Amygdala (tissue), 56 donors: Measurements from ENCODE around the gene SH2B3.

Experiments used
- DNase-seq, 56 donors: peaks; one replicate each; lab custom pipeline; 2025; lab: John Stamatoyannopoulos, UW

The SH2B3 gene

GRCh38 chr12:111424793-111425251 is 19.1 kb downstream of the SH2B3 start:
- DNase-seq, result no peak

GRCh38 chr12:111425655-111426054 is 19.9 kb downstream of the SH2B3 start:
- no peak for DNase-seq

- no peak for DNase-seq
Measured at GRCh38 chr12:111426344-111427185, 20.8 kb downstream of the SH2B3 start.

GRCh38 chr12:111427417-111428074 is 21.8 kb downstream of the SH2B3 start:
- no peak for DNase-seq

- DNase-seq, result no peak
Measured at GRCh38 chr12:111428081-111428727, 22.5 kb downstream of the SH2B3 start.

- peak in 13 of 56 donors; percentile 18 to 49 (median 28) for DNase-seq
Measured at GRCh38 chr12:111428728-111429175, 23.0 kb downstream of the SH2B3 start.

GRCh38 chr12:111429828-111430432 is 24.2 kb downstream of the SH2B3 start:
- DNase-seq, result no peak

GRCh38 chr12:111430433-111431353 is 25.0 kb downstream of the SH2B3 start:
- DNase-seq, result peak in 1 of 56 donors; percentile 29

GRCh38 chr12:111431772-111432171 is 26.0 kb downstream of the SH2B3 start:
- DNase-seq, result no peak

GRCh38 chr12:111434049-111434448 is 28.3 kb downstream of the SH2B3 start:
- DNase-seq, result no peak

- DNase-seq, result peak in 2 of 56 donors; percentile 21 to 48
Measured at GRCh38 chr12:111434680-111435338, 29.1 kb downstream of the SH2B3 start.

- DNase-seq, result no peak
Measured at GRCh38 chr12:111435661-111436201, 30.0 kb downstream of the SH2B3 start.

- DNase-seq, result no peak
Measured at GRCh38 chr12:111436266-111436665, 30.5 kb downstream of the SH2B3 start.

GRCh38 chr12:111436811-111437210 is 31.1 kb downstream of the SH2B3 start:
- no peak for DNase-seq

GRCh38 chr12:111437816-111438454 is 32.2 kb downstream of the SH2B3 start:
- peak in 4 of 56 donors; percentile 25 to 45 (median 28) for DNase-seq

GRCh38 chr12:111438481-111438880 is 32.8 kb downstream of the SH2B3 start:
- peak in 9 of 56 donors; percentile 18 to 50 (median 27) for DNase-seq

- DNase-seq, result no peak
Measured at GRCh38 chr12:111439657-111440151, 34.0 kb downstream of the SH2B3 start.

- no peak for DNase-seq
Measured at GRCh38 chr12:111440152-111440551, 34.4 kb downstream of the SH2B3 start.
